Measurements from ENCODE around the gene CNNM4. TPM values are rescaled to one million over a fixed set of nuclear protein-coding genes. Genes with fewer than 3 reads are reported as not detected.

CNNM4 gene
- total and polyA plus RNA-seq, 5 donors = 10.4 to 24.9 (median 19.3) TPM

GRCh38 chr2:96737251-96737650 is 23.5 kb upstream of the CNNM4 start:
- Histone ChIP-seq H3K4me1 (ENCODE audit: control insufficient read depth, insufficient read depth, low read length) (peaks cover 2% of the 10 kb centered on the region), H3K27me3 (ENCODE audit: control insufficient read depth, insufficient read depth) (no peaks in the 10 kb centered on the region), H3K27ac (ENCODE audit: low read length) (no peak overlapping the region), H3K9me3 (ENCODE audit: control insufficient read depth, low read length) (no peaks in the 10 kb centered on the region), H3K4me3 (ENCODE audit: low read length) (no peak overlapping the region)
- DNase-seq = no peak
- no peak for ATAC-seq
- intact Hi-C loops (cut with DNase I) = loop anchor here in 1 of 4 donors (10.0 kb wide), 1 partner anchor 228 kb away; no protein-coding TSS in a partner anchor
- 74% methylated on average over 2 of the region's 2 CpGs for WGBS

GRCh38 chr2:96737831-96738230 is 22.9 kb upstream of the CNNM4 start:
- intact Hi-C loops (cut with DNase I) = loop anchor here in 1 of 4 donors (10.0 kb wide), 1 partner anchor 227 kb away; no protein-coding TSS in a partner anchor
- ATAC-seq = no peak
- Histone ChIP-seq H3K9me3 (ENCODE audit: control insufficient read depth, low read length) (no peaks in the 10 kb centered on the region), H3K4me3 (ENCODE audit: low read length) (no peak overlapping the region), H3K27ac (ENCODE audit: low read length) (no peak overlapping the region), H3K4me1 (ENCODE audit: control insufficient read depth, insufficient read depth, low read length) (peaks cover 2% of the 10 kb centered on the region), H3K27me3 (ENCODE audit: control insufficient read depth, insufficient read depth) (no peaks in the 10 kb centered on the region)
- WGBS = 69% methylated on average over 2 of the region's 2 CpGs
- DNase-seq = no peak

- Histone ChIP-seq H3K27me3 (ENCODE audit: control insufficient read depth, insufficient read depth) (no peaks in the 10 kb centered on the region), H3K27ac (ENCODE audit: low read length) (peak overlapping the region; percentile 37), H3K9me3 (ENCODE audit: control insufficient read depth, low read length) (no peaks in the 10 kb centered on the region), H3K4me1 (ENCODE audit: control insufficient read depth, insufficient read depth, low read length) (peaks cover 2% of the 10 kb centered on the region), H3K4me3 (ENCODE audit: low read length) (peak overlapping the region; percentile 81)
- 21% methylated on average over 4 of the region's 4 CpGs for WGBS
- no peak for DNase-seq
- ATAC-seq = no peak
- intact Hi-C loops (cut with DNase I) = loop anchor here in 1 of 4 donors (10.0 kb wide), 1 partner anchor 226 kb away; no protein-coding TSS in a partner anchor
Observed at GRCh38 chr2:96739076-96739632, 21.5 kb upstream of the CNNM4 start.

GRCh38 chr2:96739633-96740428 is 20.9 kb upstream of the CNNM4 start, which contains the start of gene LMAN2L:
Gene LMAN2L, minus strand, starts transcription at chr2:96740064. Its CDS starts 24 bp downstream, at chr2:96740040.
- Histone ChIP-seq H3K27me3 (ENCODE audit: control insufficient read depth, insufficient read depth) (no peaks in the 10 kb centered on the region), H3K9me3 (ENCODE audit: control insufficient read depth, low read length) (no peaks in the 10 kb centered on the region), H3K27ac (ENCODE audit: low read length) (peak within 1 kb of the TSS; percentile 37), H3K4me1 (ENCODE audit: control insufficient read depth, insufficient read depth, low read length) (peaks cover 2% of the 10 kb centered on the region), H3K4me3 (ENCODE audit: low read length) (peak within 1 kb of the TSS; percentile 81)
- WGBS = under 1% methylated on average over 43 of the region's 43 CpGs
- ATAC-seq (peak; percentile 98 to 100), DNase-seq (peak; percentile 98 to 99 (median 98))
- intact Hi-C loops (cut with DNase I) = loop anchor here in 1 of 4 donors (10.0 kb wide), 1 partner anchor 225 kb away; no protein-coding TSS in a partner anchor

GRCh38 chr2:96747061-96747617 is 13.6 kb upstream of the CNNM4 start:
- 40% methylated on average over 6 of the region's 6 CpGs for WGBS
- DNase-seq (no peak), ATAC-seq (no peak)
- Histone ChIP-seq H3K9me3 (ENCODE audit: control insufficient read depth, low read length) (no peaks in the 10 kb centered on the region), H3K4me1 (ENCODE audit: control insufficient read depth, insufficient read depth, low read length) (no peaks in the 10 kb centered on the region), H3K27me3 (ENCODE audit: control insufficient read depth, insufficient read depth) (no peaks in the 10 kb centered on the region), H3K27ac (ENCODE audit: low read length) (no peak overlapping the region), H3K4me3 (ENCODE audit: low read length) (no peak overlapping the region)
- intact Hi-C loops (cut with DNase I) = no loop called here

GRCh38 chr2:96751800-96752199 is 8.9 kb upstream of the CNNM4 start:
- DNase-seq = no peak
- 89% methylated on average over 9 of the region's 9 CpGs for WGBS
- ATAC-seq = no peak
- H3K4me1 ChIP-seq (ENCODE audit: control insufficient read depth, insufficient read depth, low read length) = no peaks in the 10 kb centered on the region
- H3K4me3 ChIP-seq (ENCODE audit: low read length) = no peak overlapping the region
- no peaks in the 10 kb centered on the region for H3K27me3 ChIP-seq (ENCODE audit: control insufficient read depth, insufficient read depth)
- H3K27ac ChIP-seq (ENCODE audit: low read length) = no peak overlapping the region
- intact Hi-C loops (cut with DNase I) = no loop called here
- H3K9me3 ChIP-seq (ENCODE audit: control insufficient read depth, low read length) = no peaks in the 10 kb centered on the region

GRCh38 chr2:96753661-96754282 is 6.9 kb upstream of the CNNM4 start:
- Histone ChIP-seq H3K27ac (ENCODE audit: low read length) (no peak overlapping the region), H3K9me3 (ENCODE audit: control insufficient read depth, low read length) (no peaks in the 10 kb centered on the region), H3K4me1 (ENCODE audit: control insufficient read depth, insufficient read depth, low read length) (no peaks in the 10 kb centered on the region), H3K27me3 (ENCODE audit: control insufficient read depth, insufficient read depth) (no peaks in the 10 kb centered on the region), H3K4me3 (ENCODE audit: low read length) (no peak overlapping the region)
- ATAC-seq (no peak), DNase-seq (no peak)
- intact Hi-C loops (cut with DNase I) = no loop called here
- 62% methylated on average over 7 of the region's 7 CpGs for WGBS

GRCh38 chr2:96754317-96754716 is 6.4 kb upstream of the CNNM4 start:
- ATAC-seq = no peak
- no peak for DNase-seq
- no peak overlapping the region for H3K27ac ChIP-seq (ENCODE audit: low read length)
- H3K9me3 ChIP-seq (ENCODE audit: control insufficient read depth, low read length) = no peaks in the 10 kb centered on the region
- H3K4me3 ChIP-seq (ENCODE audit: low read length) = no peak overlapping the region
- intact Hi-C loops (cut with DNase I) = no loop called here
- no peaks in the 10 kb centered on the region for H3K4me1 ChIP-seq (ENCODE audit: control insufficient read depth, insufficient read depth, low read length)
- no peaks in the 10 kb centered on the region for H3K27me3 ChIP-seq (ENCODE audit: control insufficient read depth, insufficient read depth)

GRCh38 chr2:96756788-96757476 is 3.8 kb upstream of the CNNM4 start:
- Histone ChIP-seq H3K4me1 (ENCODE audit: control insufficient read depth, insufficient read depth, low read length) (peaks cover 6% of the 10 kb centered on the region), H3K27me3 (ENCODE audit: control insufficient read depth, insufficient read depth) (no peaks in the 10 kb centered on the region), H3K4me3 (ENCODE audit: low read length) (no peak overlapping the region), H3K27ac (ENCODE audit: low read length) (no peak overlapping the region), H3K9me3 (ENCODE audit: control insufficient read depth, low read length) (no peaks in the 10 kb centered on the region)
- ATAC-seq = no peak
- no peak for DNase-seq
- intact Hi-C loops (cut with DNase I) = loop anchor here in 1 of 4 donors (5.0 kb wide), 1 partner anchor 115 kb away; the partner anchor contains the start of gene FER1L5
- 77% methylated on average over 5 of the region's 5 CpGs for WGBS

GRCh38 chr2:96757477-96757860 is 3.2 kb upstream of the CNNM4 start:
- Histone ChIP-seq H3K27ac (ENCODE audit: low read length) (no peak overlapping the region), H3K4me3 (ENCODE audit: low read length) (no peak overlapping the region), H3K4me1 (ENCODE audit: control insufficient read depth, insufficient read depth, low read length) (peaks cover 9% of the 10 kb centered on the region), H3K27me3 (ENCODE audit: control insufficient read depth, insufficient read depth) (no peaks in the 10 kb centered on the region), H3K9me3 (ENCODE audit: control insufficient read depth, low read length) (no peaks in the 10 kb centered on the region)
- no peak for ATAC-seq
- DNase-seq = no peak
- intact Hi-C loops (cut with DNase I) = loop anchor here in 1 of 4 donors (5.0 kb wide), 1 partner anchor 115 kb away; the partner anchor contains the start of gene FER1L5
- 89% methylated on average over 6 of the region's 6 CpGs for WGBS
